Transverse colon (tissue), 4 donors: ENCODE measurements around the gene TOP2A.

Experiments used
- CTCF ChIP-seq, 5 experiments: fragments of 200-600 bp in 3 of 5; fragments of 450-650 bp in 2 of 5; sonication (generic) in 3 of 5; IDR thresholded peaks; 1 replicate in 2 of 5; 2 replicates in 3 of 5; pipeline ENCODE4 v1.5.1; 2016 to 2017; ENCODE audit warnings: antibody characterized with exemption in 5 of 5, inconsistent platforms in 3 of 5, mild to moderate bottlenecking in 2 of 5, moderate library complexity in 1 of 5
- POLR2A ChIP-seq: fragments of 450-650 bp; IDR thresholded peaks from one replicate; pipeline ENCODE4 v1.6.1; 2016; ENCODE audit warnings: antibody characterized with exemption, mild to moderate bottlenecking, moderate library complexity
- POLR2AphosphoS5 ChIP-seq, 3 donors: sonication (generic); formaldehyde crosslinking; IDR thresholded peaks; one replicate each; pipeline ENCODE4 v1.6.1; 2016; ENCODE audit warnings: antibody characterized with exemption in 3 of 3

GRCh38 chr17:40453881-40454612, 36.4 kb upstream of the TOP2A start:
- TF ChIP-seq CTCF (IDR thresholded peaks at IDR 0.05): no peak
- no peak for TF ChIP-seq POLR2A
- TF ChIP-seq POLR2AphosphoS5 (IDR thresholded peaks at IDR 0.05): no peak
